ENCODE measurements around the gene FAM13A. TPM values are rescaled to one million over a fixed set of nuclear protein-coding genes. Genes with fewer than 3 reads are reported as not detected.

FAM13A gene
- total and polyA plus RNA-seq, 9 of the 15 experiments (the other 6 are each of a cell fraction or from before 2014, with no cell fraction given): 11.3 to 23.3 (median 14.7) TPM

GRCh38 chr4:88823058-88823919 is 233.7 kb downstream of the FAM13A start (continued):
- TF ChIP-seq, protein P1, sequence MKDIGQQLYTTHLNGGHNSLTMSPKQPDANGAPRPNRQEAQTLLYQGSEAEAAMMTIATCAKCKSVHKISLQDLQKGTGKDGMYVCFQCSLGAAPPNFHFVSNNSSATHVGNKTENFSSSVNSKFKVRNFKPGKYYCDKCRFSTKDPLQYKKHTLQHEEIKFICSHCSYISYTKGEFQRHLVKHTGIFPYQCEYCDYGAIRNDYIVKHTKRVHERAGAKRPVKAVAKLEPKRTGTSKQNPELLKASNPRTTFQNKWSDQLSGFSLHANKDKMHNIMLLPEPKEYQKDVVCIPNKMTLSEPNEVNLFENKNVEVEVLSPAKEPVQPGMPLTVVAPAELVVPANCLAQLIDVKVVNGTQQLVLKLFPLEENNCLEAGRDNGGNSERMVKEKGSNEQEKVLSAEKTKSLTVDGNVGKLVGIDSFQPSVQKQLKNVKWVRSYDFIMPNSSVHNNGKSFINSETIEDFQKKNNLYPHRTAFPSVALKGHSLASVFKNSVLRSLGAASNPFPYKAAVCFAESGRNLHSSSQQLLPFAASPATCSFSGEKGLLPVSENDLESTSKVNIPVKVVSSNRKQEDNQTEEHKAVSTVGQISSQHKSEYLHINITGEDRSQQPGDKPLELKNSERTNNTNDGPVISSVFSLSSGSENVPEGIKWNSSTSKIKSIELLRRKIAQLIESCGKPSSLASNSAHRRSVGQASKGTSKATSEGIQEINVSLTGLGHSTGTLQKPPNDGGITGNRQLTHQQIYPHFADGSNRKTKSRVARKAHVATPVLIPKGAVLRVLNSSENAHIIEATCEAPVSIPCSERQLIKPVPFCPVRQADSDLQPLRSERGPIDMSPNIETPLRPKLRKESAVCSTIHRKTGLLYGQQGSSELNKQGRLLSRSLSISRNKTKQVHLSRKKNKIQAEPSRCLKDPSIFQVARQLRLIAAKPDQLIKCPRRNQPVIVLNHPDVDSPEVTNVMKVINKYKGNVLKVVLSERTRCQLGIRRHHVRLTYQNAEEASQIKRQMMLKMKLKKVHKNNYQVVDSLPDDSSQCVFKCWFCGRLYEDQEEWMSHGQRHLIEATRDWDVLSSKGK (CRISPR knock-in tag; IDR thresholded peaks at IDR 0.05): no peak
- TF ChIP-seq VEZF1 (CRISPR knock-in tag; IDR thresholded peaks at IDR 0.05) (peak; percentile 69), MBD2 (IDR thresholded peaks at IDR 0.05; ENCODE audit: borderline replicate concordance, low read depth) (peak; percentile 59; the same call in 1 of the 2 replicates), ZNF436 (CRISPR knock-in tag; IDR thresholded peaks at IDR 0.05) (no peak), ZZZ3 (IDR thresholded peaks at IDR 0.05) (no peak), HDAC3 (IDR thresholded peaks at IDR 0.05; ENCODE audit: borderline replicate concordance, partially characterized antibody) (no peak), ZNF639 (CRISPR knock-in tag; conservative IDR thresholded peaks at IDR 0.05 in 1 of 2, IDR thresholded peaks at IDR 0.05 in 1 of 2) (peak in 1 of 2 experiments; percentile 67; a peak in 2 of 4 replicates), ZFPM2 (CRISPR knock-in tag; IDR thresholded peaks at IDR 0.05) (no peak), ZNF212 (CRISPR knock-in tag; IDR thresholded peaks at IDR 0.05) (no peak), BDP1 (IDR thresholded peaks at IDR 0.05; ENCODE audit: insufficient read depth, insufficient read length) (no peak), ZNF311 (CRISPR knock-in tag; IDR thresholded peaks at IDR 0.05) (no peak), FOXK2 (conservative IDR thresholded peaks at IDR 0.05 in 1 of 2, IDR thresholded peaks at IDR 0.05 in 1 of 2; ENCODE audit: low read depth in 2 of 2) (peak; percentile 91 to 93), HLTF (IDR thresholded peaks at IDR 0.05) (peak; percentile 85; the same call in 1 of the 2 replicates), PHF8 (IDR thresholded peaks at IDR 0.05; ENCODE audit: borderline replicate concordance, low read length) (peak; percentile 27; the same call in 1 of the 2 replicates), ZNF707 (CRISPR knock-in tag; conservative IDR thresholded peaks at IDR 0.05) (no peak)
- TF ChIP-seq, protein P2, sequence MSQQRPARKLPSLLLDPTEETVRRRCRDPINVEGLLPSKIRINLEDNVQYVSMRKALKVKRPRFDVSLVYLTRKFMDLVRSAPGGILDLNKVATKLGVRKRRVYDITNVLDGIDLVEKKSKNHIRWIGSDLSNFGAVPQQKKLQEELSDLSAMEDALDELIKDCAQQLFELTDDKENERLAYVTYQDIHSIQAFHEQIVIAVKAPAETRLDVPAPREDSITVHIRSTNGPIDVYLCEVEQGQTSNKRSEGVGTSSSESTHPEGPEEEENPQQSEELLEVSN (IDR thresholded peaks at IDR 0.05; ENCODE audit: borderline replicate concordance in 1 of 2, extremely low read depth in 1 of 2, insufficient read depth in 1 of 2, insufficient read length in 1 of 2, low read depth in 1 of 2, low read length in 1 of 2, poor library complexity in 1 of 2, severe bottlenecking in 1 of 2): peak in 1 of 2 experiments; percentile 27
- TF ChIP-seq, protein P3, sequence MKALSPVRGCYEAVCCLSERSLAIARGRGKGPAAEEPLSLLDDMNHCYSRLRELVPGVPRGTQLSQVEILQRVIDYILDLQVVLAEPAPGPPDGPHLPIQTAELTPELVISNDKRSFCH (CRISPR knock-in tag; IDR thresholded peaks at IDR 0.05): no peak
- TF ChIP-seq, protein P3 (tag; IDR thresholded peaks at IDR 0.05): peak; percentile 97

Measured in K562 (cell line).